HG03442 (cell line): ENCODE data around the gene TAF1A.
"Not testable (repeated sequence)": the region's sequence is repeated elsewhere in the genome, so short reads cannot be mapped to it uniquely, and the experiment has no call there.

Experiments used
- ATAC-seq: cut with Tn5 transposase; IDR thresholded peaks from one replicate; pipeline ENCODE4 v1.9.1; 2021; ENCODE audit warnings: mild to moderate bottlenecking, moderate library complexity; ENCODE audit not compliant: unreplicated experiment

TAF1A gene

GRCh38 chr1:222589462-222590302 is at the start of gene TAF1A:
Gene TAF1A, minus strand, starts transcription at chr1:222589933.
- ATAC-seq = peak; percentile 98

GRCh38 chr1:222634180-222635013 is 44.7 kb upstream of the TAF1A start:
- peak; percentile 86 for ATAC-seq

- no peak for ATAC-seq
Measured at GRCh38 chr1:222632749-222633148, 43.0 kb upstream of the TAF1A start.

- ATAC-seq = no peak
Measured at GRCh38 chr1:222631611-222632208, 42.0 kb upstream of the TAF1A start.

- no peak for ATAC-seq
Measured at GRCh38 chr1:222629921-222630535, 40.3 kb upstream of the TAF1A start.

DNA sequence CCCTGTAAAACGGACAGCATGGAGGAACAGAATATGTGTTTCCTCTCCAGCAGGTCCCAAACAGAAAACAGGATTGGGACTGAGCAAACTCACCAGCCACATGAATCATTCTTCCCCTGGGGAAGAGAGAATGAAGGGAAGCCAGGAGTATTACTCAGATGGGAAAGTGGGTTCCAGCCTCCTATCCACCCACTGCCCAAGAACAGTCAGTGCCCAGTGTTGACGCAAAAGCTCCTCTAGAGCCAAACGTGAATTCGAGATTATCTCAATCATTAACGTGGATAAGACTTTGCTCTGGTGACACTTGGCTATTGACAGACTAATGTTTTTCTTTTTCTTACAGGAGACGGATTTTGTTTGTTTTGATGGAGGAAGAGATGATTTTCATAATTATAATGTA is 37.5 kb upstream of the TAF1A start:
- no peak for ATAC-seq

DNA sequence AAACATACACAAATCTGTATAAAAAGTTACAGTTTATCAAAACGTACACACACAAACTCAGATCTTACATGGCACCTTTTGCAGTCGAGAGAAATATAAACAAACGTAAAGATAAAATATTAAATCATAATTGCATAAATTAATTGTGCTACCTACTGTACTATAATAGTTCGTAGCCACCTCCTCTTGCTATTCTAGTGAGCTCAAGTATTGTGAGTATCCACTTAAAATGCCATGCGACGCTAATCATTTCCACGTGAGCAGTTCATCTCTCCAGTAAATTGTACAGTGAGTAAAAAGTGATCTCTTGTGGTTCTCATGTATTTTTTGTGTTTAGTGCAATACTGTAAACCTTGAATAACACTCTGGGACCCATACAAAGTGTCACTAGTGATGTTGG is 34.5 kb upstream of the TAF1A start:
- ATAC-seq = no peak

GRCh38 chr1:222623458-222623857 is 33.7 kb upstream of the TAF1A start:
- no peak for ATAC-seq

DNA sequence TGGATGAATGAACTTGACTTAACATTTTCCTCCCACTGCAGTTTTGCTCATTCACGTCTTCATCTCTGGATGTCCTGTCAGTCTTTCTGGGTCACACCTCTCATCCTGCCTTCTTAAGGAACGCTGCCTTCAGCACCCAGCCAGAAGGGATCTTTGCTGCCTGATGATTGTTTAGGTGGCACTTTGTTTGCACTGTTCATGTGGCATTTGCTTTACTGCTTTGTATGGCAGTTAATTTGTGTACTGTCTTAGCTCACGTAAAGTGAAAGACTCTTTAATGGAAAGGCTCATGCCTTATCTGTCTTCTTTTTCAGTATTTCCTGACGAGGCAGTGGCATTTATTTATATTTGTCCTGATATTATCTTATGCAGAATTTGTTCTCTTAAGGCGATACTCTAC is 33.0 kb upstream of the TAF1A start:
- ATAC-seq = no peak

- ATAC-seq = peak; percentile 30
Measured at GRCh38 chr1:222620566-222620965, 30.8 kb upstream of the TAF1A start.

GRCh38 chr1:222618880-222619596 is 29.3 kb upstream of the TAF1A start:
- no peak for ATAC-seq

- ATAC-seq = peak; percentile 51
Measured at GRCh38 chr1:222618001-222618879, 28.5 kb upstream of the TAF1A start, which contains the start of gene MIA3. Gene MIA3, plus strand, starts transcription at chr1:222618097. Its CDS starts 14 bp downstream, at chr1:222618111.

GRCh38 chr1:222617367-222617951 is 27.7 kb upstream of the TAF1A start:
- peak; percentile 82 for ATAC-seq

GRCh38 chr1:222616525-222616924 is 26.8 kb upstream of the TAF1A start:
- no peak for ATAC-seq

- ATAC-seq = no peak
Measured at GRCh38 chr1:222613627-222614026, 23.9 kb upstream of the TAF1A start.

GRCh38 chr1:222610728-222611127 is 21.0 kb upstream of the TAF1A start:
- no peak for ATAC-seq

GRCh38 chr1:222609111-222609510 is 19.4 kb upstream of the TAF1A start:
- ATAC-seq = not testable (repeated sequence)

DNA sequence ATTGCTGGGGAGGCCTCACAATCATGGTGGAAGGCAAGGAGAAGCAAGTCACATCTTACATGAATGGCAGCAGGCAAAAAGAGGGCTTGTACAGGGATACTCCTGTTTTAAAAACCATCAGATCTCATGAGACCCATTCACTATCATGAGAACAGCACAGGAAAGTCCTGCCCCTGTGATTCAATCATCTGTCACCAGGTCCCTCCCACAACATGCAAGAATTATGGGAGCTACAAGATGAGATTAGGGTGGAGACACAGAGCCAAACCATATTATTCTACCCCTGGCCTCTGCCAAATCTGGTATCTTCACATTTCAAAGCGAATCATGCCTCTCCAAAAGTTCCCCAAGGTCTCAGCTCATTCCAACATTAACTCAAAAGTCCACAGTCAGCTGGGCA is 17.0 kb upstream of the TAF1A start:
- no peak for ATAC-seq

DNA sequence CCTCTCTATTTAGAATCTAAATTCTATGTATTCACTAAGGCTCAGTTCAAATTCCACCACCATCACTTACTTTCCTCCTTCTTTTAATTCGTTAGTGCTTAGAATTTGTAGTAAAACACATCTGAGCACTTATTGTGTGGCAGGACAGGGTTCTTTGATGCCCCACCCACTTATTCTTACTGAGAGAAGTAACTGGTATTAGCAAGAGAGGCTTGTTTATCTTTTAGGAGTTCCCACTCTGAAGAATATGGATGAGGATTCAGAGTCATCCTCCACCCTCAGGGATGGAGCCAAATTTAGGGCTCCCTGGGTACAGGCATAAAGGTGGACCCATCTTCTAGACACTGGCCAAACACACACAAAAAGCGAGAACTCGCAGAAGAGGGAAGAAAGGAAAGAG is 11.5 kb upstream of the TAF1A start:
- ATAC-seq = no peak
